ENCODE measurements around the gene MYO5B.

- TF ChIP-seq, protein P1, sequence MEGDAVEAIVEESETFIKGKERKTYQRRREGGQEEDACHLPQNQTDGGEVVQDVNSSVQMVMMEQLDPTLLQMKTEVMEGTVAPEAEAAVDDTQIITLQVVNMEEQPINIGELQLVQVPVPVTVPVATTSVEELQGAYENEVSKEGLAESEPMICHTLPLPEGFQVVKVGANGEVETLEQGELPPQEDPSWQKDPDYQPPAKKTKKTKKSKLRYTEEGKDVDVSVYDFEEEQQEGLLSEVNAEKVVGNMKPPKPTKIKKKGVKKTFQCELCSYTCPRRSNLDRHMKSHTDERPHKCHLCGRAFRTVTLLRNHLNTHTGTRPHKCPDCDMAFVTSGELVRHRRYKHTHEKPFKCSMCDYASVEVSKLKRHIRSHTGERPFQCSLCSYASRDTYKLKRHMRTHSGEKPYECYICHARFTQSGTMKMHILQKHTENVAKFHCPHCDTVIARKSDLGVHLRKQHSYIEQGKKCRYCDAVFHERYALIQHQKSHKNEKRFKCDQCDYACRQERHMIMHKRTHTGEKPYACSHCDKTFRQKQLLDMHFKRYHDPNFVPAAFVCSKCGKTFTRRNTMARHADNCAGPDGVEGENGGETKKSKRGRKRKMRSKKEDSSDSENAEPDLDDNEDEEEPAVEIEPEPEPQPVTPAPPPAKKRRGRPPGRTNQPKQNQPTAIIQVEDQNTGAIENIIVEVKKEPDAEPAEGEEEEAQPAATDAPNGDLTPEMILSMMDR (conservative IDR thresholded peaks at IDR 0.05; ENCODE audit: low read length): no peak
- no peak for TF ChIP-seq EZH2phosphoT487 (IDR thresholded peaks at IDR 0.05; ENCODE audit: borderline replicate concordance, low read depth, low read length)
Measured at GRCh38 chr18:50074404-50074803, 120.5 kb downstream of the MYO5B start.
